Measurements from ENCODE around the gene NUDT13.
A peak's percentile ranks its signal among the peaks of the same experiment; 100 is the strongest.

The NUDT13 gene

GRCh38 chr10:73075829-73076228 lies 34.4 kb upstream of the NUDT13 start:
- no peak for DNase-seq (ENCODE audit: low read depth)
- no peak overlapping the region for H3K4me3 ChIP-seq (ENCODE audit: low read depth, low read length)
- TF ChIP-seq CTCF (IDR thresholded peaks at IDR 0.05; ENCODE audit: low read depth, low read length) (no peak), POLR2A (IDR thresholded peaks at IDR 0.05; ENCODE audit: extremely low read depth, insufficient read length) (no peak), MYC (IDR thresholded peaks at IDR 0.05; ENCODE audit: low read depth, low read length) (no peak), MAX (IDR thresholded peaks at IDR 0.05; ENCODE audit: low read depth, low read length) (no peak)

- DNase-seq (ENCODE audit: low read depth) = peak; percentile 28
- TF ChIP-seq CTCF (IDR thresholded peaks at IDR 0.05; ENCODE audit: low read depth, low read length) (no peak), MAX (IDR thresholded peaks at IDR 0.05; ENCODE audit: low read depth, low read length) (no peak), POLR2A (IDR thresholded peaks at IDR 0.05; ENCODE audit: extremely low read depth, insufficient read length) (no peak)
- no peak overlapping the region for H3K4me3 ChIP-seq (ENCODE audit: low read depth, low read length)
Measured at GRCh38 chr10:73076360-73077183, 33.7 kb upstream of the NUDT13 start.

- TF ChIP-seq CTCF (IDR thresholded peaks at IDR 0.05; ENCODE audit: low read depth, low read length) = no peak
- no peak for TF ChIP-seq MAX (IDR thresholded peaks at IDR 0.05; ENCODE audit: low read depth, low read length)
- no peak for TF ChIP-seq POLR2A (IDR thresholded peaks at IDR 0.05; ENCODE audit: extremely low read depth, insufficient read length)
- TF ChIP-seq MYC (IDR thresholded peaks at IDR 0.05; ENCODE audit: low read depth, low read length) = no peak
- DNase-seq (ENCODE audit: low read depth) = no peak
- H3K4me3 ChIP-seq (ENCODE audit: low read depth, low read length) = no peak overlapping the region
Measured at GRCh38 chr10:73079779-73080541, 30.3 kb upstream of the NUDT13 start.

GRCh38 chr10:73083221-73083620 lies 27.0 kb upstream of the NUDT13 start:
- H3K4me3 ChIP-seq (ENCODE audit: low read depth, low read length) = no peak overlapping the region
- TF ChIP-seq POLR2A (IDR thresholded peaks at IDR 0.05; ENCODE audit: extremely low read depth, insufficient read length) (no peak), MAX (IDR thresholded peaks at IDR 0.05; ENCODE audit: low read depth, low read length) (no peak), MYC (IDR thresholded peaks at IDR 0.05; ENCODE audit: low read depth, low read length) (no peak), CTCF (IDR thresholded peaks at IDR 0.05; ENCODE audit: low read depth, low read length) (no peak)
- DNase-seq (ENCODE audit: low read depth) = no peak

GRCh38 chr10:73084209-73084608 lies 26.0 kb upstream of the NUDT13 start:
- TF ChIP-seq CTCF (IDR thresholded peaks at IDR 0.05; ENCODE audit: low read depth, low read length) (no peak), MYC (IDR thresholded peaks at IDR 0.05; ENCODE audit: low read depth, low read length) (no peak), POLR2A (IDR thresholded peaks at IDR 0.05; ENCODE audit: extremely low read depth, insufficient read length) (no peak), MAX (IDR thresholded peaks at IDR 0.05; ENCODE audit: low read depth, low read length) (no peak)
- H3K4me3 ChIP-seq (ENCODE audit: low read depth, low read length) = no peak overlapping the region
- no peak for DNase-seq (ENCODE audit: low read depth)

Data from NB4 (cell line).